SK-N-DZ (cell line): ENCODE measurements around the gene CNDP1.
"Not testable (repeated sequence)": the region's sequence is repeated elsewhere in the genome, so short reads cannot be mapped to it uniquely, and the experiment has no call there.

Source experiments
- DNase-seq: peaks from one replicate; pipeline ENCODE4 v3.0.0-alpha.2; 2015; ENCODE audit warnings: low spot score

Gene CNDP1

GRCh38 chr18:74520096-74520833 lies 14.0 kb upstream of the CNDP1 start:
- DNase-seq = no peak

- no peak for DNase-seq
Observed at GRCh38 chr18:74521068-74521725, 13.1 kb upstream of the CNDP1 start.

- DNase-seq = no peak
Observed at GRCh38 chr18:74522635-74523548, 11.4 kb upstream of the CNDP1 start.

- no peak for DNase-seq
Observed at GRCh38 chr18:74524097-74524496, 10.2 kb upstream of the CNDP1 start.

GRCh38 chr18:74524915-74525314 lies 9.4 kb upstream of the CNDP1 start:
- not testable (repeated sequence) for DNase-seq

GRCh38 chr18:74525741-74526140 lies 8.6 kb upstream of the CNDP1 start:
- DNase-seq = no peak

- DNase-seq = no peak
Observed at GRCh38 chr18:74526488-74526887, 7.8 kb upstream of the CNDP1 start.

GRCh38 chr18:74528478-74528877 lies 5.8 kb upstream of the CNDP1 start:
- no peak for DNase-seq

- DNase-seq = no peak
Observed at GRCh38 chr18:74528913-74529312, 5.4 kb upstream of the CNDP1 start.

GRCh38 chr18:74529378-74529777 lies 4.9 kb upstream of the CNDP1 start:
- no peak for DNase-seq

GRCh38 chr18:74529811-74530583 lies 4.3 kb upstream of the CNDP1 start:
- DNase-seq = no peak

- DNase-seq = no peak
Observed at GRCh38 chr18:74530584-74530862, 3.8 kb upstream of the CNDP1 start.

- no peak for DNase-seq
Observed at GRCh38 chr18:74531043-74531442, 3.3 kb upstream of the CNDP1 start.

- no peak for DNase-seq
Observed at GRCh38 chr18:74532511-74533025, 1.7 kb upstream of the CNDP1 start.

- DNase-seq = no peak
Observed at GRCh38 chr18:74533666-74534065, 634 bp upstream of the CNDP1 start.

- no peak for DNase-seq
Observed at GRCh38 chr18:74534981-74535649, 815 bp downstream of the CNDP1 start.

GRCh38 chr18:74539289-74539688 lies 5.0 kb downstream of the CNDP1 start:
- DNase-seq = no peak

- DNase-seq = no peak
Observed at GRCh38 chr18:74540652-74541421, 6.5 kb downstream of the CNDP1 start.

GRCh38 chr18:74541703-74542555 lies 7.6 kb downstream of the CNDP1 start:
- no peak for DNase-seq
